Stomach (tissue), 4 donors: Measurements from ENCODE around the gene SRPRB.

Experiments used
- CTCF ChIP-seq, 7 experiments: fragments of 450-650 bp in 4 of 7; fragments of 200-600 bp in 3 of 7; sonication (generic) in 3 of 7; IDR thresholded peaks; one replicate each; pipeline ENCODE4 v1.5.1; 2016 to 2019; ENCODE audit warnings: antibody characterized with exemption in 7 of 7, control low read depth in 2 of 7, mild to moderate bottlenecking in 1 of 7
- EP300 ChIP-seq: sonication (generic); formaldehyde crosslinking; IDR thresholded peaks from one replicate; pipeline ENCODE4 v1.6.1; 2017; ENCODE audit warnings: antibody characterized with exemption
- POLR2AphosphoS5 ChIP-seq, 3 donors: sonication (generic); formaldehyde crosslinking; IDR thresholded peaks; one replicate each; pipeline ENCODE4 v1.6.1; 2016; ENCODE audit warnings: antibody characterized with exemption in 3 of 3

GRCh38 chr3:133803469-133803868, 2.1 kb upstream of the SRPRB start:
- TF ChIP-seq POLR2AphosphoS5 (IDR thresholded peaks at IDR 0.05) (no peak), CTCF (IDR thresholded peaks at IDR 0.05) (no peak), EP300 (no peak)
